Measurements from ENCODE around the gene CYGB. TPM values are rescaled to one million over a fixed set of nuclear protein-coding genes. Genes with fewer than 3 reads are reported as not detected.

The CYGB gene
- total and polyA plus RNA-seq, 2 of the 13 experiments (the other 11 are each of a cell fraction or from before 2014, with no cell fraction given): 18.9 to 27.1 TPM

DNA sequence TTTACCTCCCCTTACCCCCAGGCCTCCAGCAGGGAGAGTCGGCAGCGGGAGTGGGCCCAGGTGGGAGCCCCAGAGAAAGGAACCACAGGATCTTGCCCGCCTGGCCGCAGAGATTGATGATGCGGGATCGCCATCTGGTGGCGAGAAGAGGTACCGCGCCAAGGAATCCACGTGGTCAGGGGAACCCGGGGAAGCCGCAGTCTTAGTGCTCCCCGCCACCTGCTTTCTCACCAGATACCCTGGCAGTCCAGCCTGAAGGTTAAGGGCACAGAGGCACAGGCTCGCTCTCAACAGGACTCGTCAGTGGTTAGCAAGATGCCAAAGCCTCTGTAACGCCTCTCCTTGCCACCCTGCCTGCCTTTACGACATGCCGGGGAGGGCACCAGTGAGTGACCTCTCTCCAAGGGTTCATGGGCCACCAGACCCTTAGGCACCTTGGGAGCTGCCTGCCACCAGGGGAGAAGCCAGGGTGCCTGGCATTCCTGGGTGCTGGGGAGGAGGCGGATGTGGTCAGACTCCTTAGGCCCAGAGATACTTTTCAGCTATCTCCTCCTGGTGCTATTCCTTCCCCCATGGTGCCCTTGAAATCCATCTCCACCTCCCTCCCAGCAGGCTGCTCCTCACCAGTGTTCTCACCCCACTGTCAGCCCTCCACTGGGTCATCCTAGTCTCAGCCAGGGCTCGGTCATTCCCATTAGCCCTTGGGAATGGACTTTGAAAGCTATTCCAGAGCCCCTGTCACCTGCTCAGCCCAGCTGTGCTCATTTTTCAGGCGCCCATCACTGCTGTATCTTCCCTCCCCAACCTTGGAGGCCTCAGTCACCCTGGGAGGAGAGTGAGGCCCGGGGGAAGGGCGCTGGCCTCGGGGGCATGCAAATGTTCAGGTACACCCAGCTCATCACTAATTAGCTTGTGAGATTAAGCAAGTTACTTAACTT lies 30.8 kb downstream of the CYGB start (continued):
- TF ChIP-seq ZMYM2 (CRISPR knock-in tag; IDR thresholded peaks at IDR 0.05) (no peak), RBFOX2 (IDR thresholded peaks at IDR 0.05; ENCODE audit: low read depth, low read length) (no peak), RARG (CRISPR knock-in tag; IDR thresholded peaks at IDR 0.05; ENCODE audit: low read depth) (no peak), ZKSCAN5 (CRISPR knock-in tag; IDR thresholded peaks at IDR 0.05) (0 out of 2 replicates have a peak, but pooled peaks have one; percentile 16), ZNF713 (CRISPR knock-in tag; IDR thresholded peaks at IDR 0.05) (no peak), ZNF407 (CRISPR knock-in tag; IDR thresholded peaks at IDR 0.05; ENCODE audit: not compliant biosample characterization) (peak; percentile 59), HDAC2 (CRISPR knock-in tag; IDR thresholded peaks at IDR 0.05) (peak; percentile 64; the same call in 1 of the 2 replicates), SALL1 (CRISPR knock-in tag; IDR thresholded peaks at IDR 0.05) (0 out of 2 replicates have a peak, but pooled peaks have one; percentile 46), U2AF2 (IDR thresholded peaks at IDR 0.05; ENCODE audit: low read depth, low read length) (no peak), ETV5 (CRISPR knock-in tag; IDR thresholded peaks at IDR 0.05; ENCODE audit: borderline replicate concordance) (peak; percentile 56), DMTF1 (CRISPR knock-in tag; IDR thresholded peaks at IDR 0.05) (no peak), KLF12 (CRISPR knock-in tag; IDR thresholded peaks at IDR 0.05; ENCODE audit: borderline replicate concordance) (no peak)
